H1 (cell line): ENCODE measurements around the gene PCDHGA1. TPM values are rescaled to one million over a fixed set of nuclear protein-coding genes. Genes with fewer than 3 reads are reported as not detected.

Source experiments
- CTCF ChIA-PET: fragments of 300-600 bp; sonication (Branson Sonifier 250); formaldehyde crosslinking; loops from one replicate; lab custom pipeline; 2021; ENCODE audit not compliant: partially characterized antibody; lab: Charles Lee
- POLR2A ChIA-PET: fragments of 300-600 bp; sonication (Branson Sonifier 250); formaldehyde crosslinking; loops from one replicate; lab custom pipeline; 2021; ENCODE audit warnings: inconsistent platforms; ENCODE audit not compliant: partially characterized antibody; lab: Charles Lee
- DNase-seq, 2 experiments: peaks; one replicate each; pipeline versions ENCODE4 v3.0.0 to v3.0.0-alpha.2; 2010 to 2022; ENCODE audit warnings: low spot score in 2 of 2, low read depth in 1 of 2, mixed read lengths in 1 of 2
- FAIRE-seq: peaks from 2 replicates; lab custom pipeline; 2011; peaks lifted over from hg19 to GRCh38; lab: Jason Lieb, UNC
- H2AFZ ChIP-seq: 2 replicates; pipeline ENCODE4 v1.8.1; 2012; ENCODE audit warnings: low read length, inconsistent platforms
- H2AK5ac ChIP-seq: 2 replicates; pipeline ENCODE4 v1.6.1; 2013; ENCODE audit warnings: low read depth, low read length
- H2BK120ac ChIP-seq: replicated peaks from 2 replicates; pipeline ENCODE3; 2013; ENCODE audit warnings: low read depth, low read length, inconsistent platforms
- H2BK12ac ChIP-seq: 2 replicates; pipeline ENCODE4 v1.6.1; 2013; ENCODE audit warnings: low read depth, low read length
- H2BK15ac ChIP-seq: 2 replicates; pipeline ENCODE4 v1.6.1; 2013; ENCODE audit warnings: low read length
- H2BK20ac ChIP-seq: 2 replicates; pipeline ENCODE4 v1.6.1; 2013; ENCODE audit warnings: low read length
- H2BK5ac ChIP-seq: 2 replicates; pipeline ENCODE4 v1.6.1; 2013; ENCODE audit warnings: low read depth, low read length
- H3K14ac ChIP-seq: 2 replicates; pipeline ENCODE4 v1.6.1; 2013; ENCODE audit warnings: inconsistent platforms; ENCODE audit not compliant: insufficient read length
- H3K18ac ChIP-seq: 2 replicates; pipeline ENCODE4 v1.6.1; 2013; ENCODE audit warnings: low read length; ENCODE audit errors: extremely low read depth
- H3K23ac ChIP-seq: 2 replicates; pipeline ENCODE4 v1.6.1; 2013; ENCODE audit warnings: inconsistent platforms; ENCODE audit not compliant: insufficient read length
- H3K23me2 ChIP-seq: 2 replicates; pipeline ENCODE4 v1.6.1; 2013; ENCODE audit warnings: low read depth, low read length
- H3K27ac ChIP-seq: 2 replicates; pipeline ENCODE4 v1.6.1; 2011; ENCODE audit warnings: low read depth, low read length, inconsistent platforms
- H3K27me3 ChIP-seq, 4 experiments: replicated peaks in 1 of 4; 1 replicate in 1 of 4; 2 replicates in 3 of 4; pipeline versions ENCODE4 v1.6.1 to v1.8.1; 2011 to 2013; ENCODE audit warnings: low read length in 3 of 4, mild to moderate bottlenecking in 3 of 4, inconsistent platforms in 2 of 4, mixed read lengths in 2 of 4, moderate library complexity in 1 of 4; ENCODE audit not compliant: control insufficient read depth in 3 of 4, insufficient read depth in 3 of 4; ENCODE audit errors: extremely low read depth in 1 of 4
- H3K36me3 ChIP-seq, 4 experiments: 2 replicates each; pipeline versions ENCODE4 v1.6.1 to v1.8.1; 2011 to 2013; ENCODE audit warnings: mild to moderate bottlenecking in 4 of 4, low read length in 3 of 4, moderate library complexity in 2 of 4, control low read depth in 1 of 4, inconsistent platforms in 1 of 4; ENCODE audit not compliant: insufficient read depth in 4 of 4, control insufficient read depth in 2 of 4
- H3K4ac ChIP-seq: replicated peaks from 2 replicates; pipeline ENCODE3; 2013; ENCODE audit warnings: low read length, low read depth, mixed read lengths, inconsistent platforms; ENCODE audit not compliant: insufficient read length
- H3K4me1 ChIP-seq, 4 experiments: replicated peaks in 1 of 4; 1 replicate in 1 of 4; 2 replicates in 3 of 4; pipeline versions ENCODE4 v1.6.1 to v1.8.1; 2011 to 2013; ENCODE audit warnings: low read length in 3 of 4, inconsistent platforms in 2 of 4, mixed read lengths in 1 of 4; ENCODE audit not compliant: insufficient read depth in 4 of 4, control insufficient read depth in 3 of 4
- H3K4me2 ChIP-seq, 2 experiments: 2 replicates each; pipeline versions ENCODE4 v1.6.1 to v1.8.1; 2011 to 2013; ENCODE audit warnings: low read depth in 2 of 2, low read length in 2 of 2, control low read depth in 1 of 2, inconsistent platforms in 1 of 2, mild to moderate bottlenecking in 1 of 2; ENCODE audit not compliant: insufficient read depth in 1 of 2
- H3K4me3 ChIP-seq, 4 experiments: fragments of 200-600, 300-600 bp in 1 of 4; sonication (generic), shearing (Covaris generic), sonication (Bioruptor Twin) in 1 of 4; 2 replicates each; pipeline versions ENCODE4 v1.5.1 to v1.8.1; 2011 to 2016; ENCODE audit warnings: low read length in 4 of 4, low read depth in 3 of 4, control low read depth in 2 of 4, inconsistent platforms in 2 of 4, mild to moderate bottlenecking in 2 of 4, mixed read lengths in 1 of 4, moderate library complexity in 1 of 4; ENCODE audit not compliant: insufficient read depth in 2 of 4; ENCODE audit errors: extremely low read depth in 1 of 4
- H3K56ac ChIP-seq: replicated peaks from 2 replicates; pipeline ENCODE3; 2013; ENCODE audit warnings: low read depth, mild to moderate bottlenecking, mixed read lengths, low read length, inconsistent platforms; ENCODE audit not compliant: insufficient read length
- H3K79me1 ChIP-seq: 2 replicates; pipeline ENCODE4 v1.6.1; 2013; ENCODE audit warnings: low read depth, low read length, control low read depth
- H3K79me2 ChIP-seq, 2 experiments: 2 replicates each; pipeline versions ENCODE4 v1.6.1 to v1.8.1; 2012 to 2013; ENCODE audit warnings: low read length in 2 of 2, mild to moderate bottlenecking in 2 of 2, inconsistent platforms in 1 of 2; ENCODE audit not compliant: insufficient read depth in 2 of 2, control insufficient read depth in 1 of 2
- H3K9ac ChIP-seq, 4 experiments: replicated peaks in 1 of 4; 1 replicate in 1 of 4; 2 replicates in 3 of 4; pipeline versions ENCODE4 v1.6.1 to v1.8.1; 2011 to 2013; ENCODE audit warnings: low read depth in 3 of 4, low read length in 3 of 4, control low read depth in 2 of 4, mild to moderate bottlenecking in 2 of 4, moderate library complexity in 2 of 4, inconsistent platforms in 1 of 4; ENCODE audit errors: extremely low read depth in 1 of 4
- H3K9me3 ChIP-seq, 2 experiments: 2 replicates each; pipeline versions ENCODE4 v1.6.1 to v1.8.1; 2012 to 2013; ENCODE audit warnings: mild to moderate bottlenecking in 2 of 2, moderate library complexity in 2 of 2, control low read depth in 1 of 2, inconsistent platforms in 1 of 2, low read depth in 1 of 2, low read length in 1 of 2, mixed read lengths in 1 of 2; ENCODE audit not compliant: insufficient read depth in 2 of 2
- H4K20me1 ChIP-seq, 2 experiments: replicated peaks in 1 of 2; 2 replicates each; pipeline versions ENCODE3 to v1.8.1; 2011 to 2013; ENCODE audit warnings: inconsistent platforms in 2 of 2, low read length in 2 of 2, mild to moderate bottlenecking in 1 of 2; ENCODE audit not compliant: insufficient read depth in 2 of 2, control insufficient read depth in 1 of 2
- H4K5ac ChIP-seq: 2 replicates; pipeline ENCODE4 v1.6.1; 2013; ENCODE audit warnings: low read length, low read depth, mixed read lengths, inconsistent platforms; ENCODE audit not compliant: insufficient read length
- H4K8ac ChIP-seq: 2 replicates; pipeline ENCODE4 v1.8.0; 2013; ENCODE audit warnings: mild to moderate bottlenecking, moderate library complexity, low read length, inconsistent platforms; ENCODE audit not compliant: insufficient read depth; ENCODE audit errors: extremely low read depth
- H4K91ac ChIP-seq: replicated peaks from 2 replicates; pipeline ENCODE3; 2013; ENCODE audit warnings: low read length, mixed read lengths, inconsistent platforms; ENCODE audit not compliant: insufficient read length
- CBX5 ChIP-seq: fragments of 300-800, 300-1000 bp; sonication (generic); IDR thresholded peaks from 2 replicates; pipeline ENCODE4 v1.7.1; 2016; ENCODE audit warnings: antibody characterized with exemption, low read length, low read depth
- GTF2F1 ChIP-seq: IDR thresholded peaks from 2 replicates; pipeline ENCODE4 v1.6.1; 2012; ENCODE audit warnings: low read depth, low read length, improper control_type of control experiment, borderline replicate concordance
- JUND ChIP-seq: IDR thresholded peaks from 2 replicates; pipeline ENCODE4 v1.6.1; 2011; ENCODE audit warnings: mild to moderate bottlenecking, improper control_type of control experiment, low read length
- KDM5A ChIP-seq: fragments of 200-600 bp; IDR thresholded peaks from 2 replicates; pipeline ENCODE4 v1.7.1; 2012; ENCODE audit warnings: mild to moderate bottlenecking, low read length, inconsistent platforms, mixed read lengths
- MAFK ChIP-seq: IDR thresholded peaks from 2 replicates; pipeline ENCODE4 v1.6.1; 2012; ENCODE audit warnings: low read depth, mild to moderate bottlenecking, improper control_type of control experiment, low read length
- POU5F1 ChIP-seq: IDR thresholded peaks from 2 replicates; pipeline ENCODE4 v1.6.1; 2011; ENCODE audit warnings: low read depth, mild to moderate bottlenecking, low read length, moderate library complexity
- RAD21 ChIP-seq, 2 experiments: IDR thresholded peaks in 1 of 2; conservative IDR thresholded peaks in 1 of 2; 2 replicates each; pipeline ENCODE4 v1.6.1; 2011; ENCODE audit warnings: low read depth in 2 of 2, low read length in 2 of 2, improper control_type of control experiment in 1 of 2, inconsistent platforms in 1 of 2, mild to moderate bottlenecking in 1 of 2, moderate library complexity in 1 of 2
- SAP30 ChIP-seq: fragments of 300-600 bp; sonication (generic); IDR thresholded peaks from 2 replicates; pipeline ENCODE4 v1.7.1; 2012; ENCODE audit warnings: low read length, moderate library complexity, mild to moderate bottlenecking, inconsistent platforms; ENCODE audit not compliant: insufficient read depth, insufficient replicate concordance
- SIRT6 ChIP-seq: IDR thresholded peaks from one replicate; pipeline ENCODE4 v1.7.1; 2012; ENCODE audit warnings: low read length, inconsistent platforms
- SIX5 ChIP-seq: IDR thresholded peaks from 2 replicates; pipeline ENCODE4 v1.6.1; 2011; ENCODE audit warnings: mild to moderate bottlenecking, low read depth, low read length
- SP2 ChIP-seq: IDR thresholded peaks from 2 replicates; pipeline ENCODE4 v1.6.1; 2012; ENCODE audit warnings: mild to moderate bottlenecking, low read length, inconsistent platforms
- SRF ChIP-seq: IDR thresholded peaks from 2 replicates; pipeline ENCODE4 v1.6.1; 2011; ENCODE audit warnings: mild to moderate bottlenecking, low read depth, low read length, moderate library complexity
- TCF12 ChIP-seq: IDR thresholded peaks from 2 replicates; pipeline ENCODE4 v1.6.1; 2011; ENCODE audit warnings: low read depth, mild to moderate bottlenecking, low read length
- TEAD4 ChIP-seq: IDR thresholded peaks from 2 replicates; pipeline ENCODE4 v1.6.1; 2012; ENCODE audit warnings: low read depth, low read length, inconsistent platforms, mixed read lengths
- WGBS, 2 experiments: shearing (Covaris generic) in 1 of 2; methylation state at CpG; one replicate each; pipeline versions ENCODE4 v1.1.6 to v1.1.7; 2013 to 2015; ENCODE audit warnings: low lambda C conversion rate in 2 of 2, mixed read lengths in 2 of 2, inconsistent platforms in 1 of 2, low coverage in 1 of 2, missing lambda C conversion rate in 1 of 2; ENCODE audit not compliant: insufficient replicate concordance in 2 of 2, insufficient coverage in 1 of 2, insufficient read length in 1 of 2; ENCODE audit errors: extremely low coverage in 1 of 2, missing lambda C conversion rate in 1 of 2; 5-methylcytosine and 5-hydroxymethylcytosine counted together
- polyA plus RNA-seq, 7 experiments: library from polyadenylated mRNA; depleted of rRNA in 3 of 7; stranded (reverse) in 5 of 7; unstranded in 2 of 7; fragments of >200 nt in 5 of 7; fragments of 200-250 nt in 2 of 7; gene quantifications; 1 replicate in 5 of 7; 2 replicates in 1 of 7; 4 replicates in 1 of 7; pipeline versions ENCODE4 v1.2.1 to v1.2.3, GENCODE V29; 2011 to 2013; ENCODE audit warnings: missing spikeins in 2 of 7, mixed read lengths in 2 of 7
- total RNA-seq: library from RNA; stranded (reverse); fragmentation: NEBNext Ultra II Directional; extraction: Animal tissue kit (Norgen Biotek cat#: 25700); gene quantifications from 2 replicates; pipeline ENCODE4 v1.2.1, GENCODE V29; 2021
- TF ChIP-seq, protein P1 (sequence below): IDR thresholded peaks from 2 replicates; pipeline ENCODE4 v1.6.1; 2012; ENCODE audit warnings: inconsistent platforms

The PCDHGA1 gene
- total and polyA plus RNA-seq, 2 of the 8 experiments (the other 6 are each of a cell fraction or from before 2014, with no cell fraction given): 0.57 to 0.89 TPM

DNA sequence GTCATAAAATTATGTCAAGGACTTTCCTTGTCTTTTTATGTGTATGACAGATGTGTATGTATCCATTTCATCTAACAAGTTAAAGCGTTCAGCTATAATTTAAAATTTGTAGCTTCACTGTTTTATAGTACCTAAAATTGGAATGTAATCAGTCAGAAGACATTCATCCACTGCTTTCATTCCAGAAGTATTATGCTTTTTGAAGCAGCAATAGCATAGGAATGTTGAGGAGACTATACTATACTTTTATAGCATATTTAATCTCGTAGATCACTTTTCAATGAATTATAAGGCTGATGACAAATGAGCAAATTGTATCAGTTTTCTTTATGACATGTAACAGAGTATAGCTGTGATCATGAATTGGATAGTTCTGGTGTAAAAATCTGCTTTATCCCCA, 106.9 kb downstream of the PCDHGA1 start:
- Histone ChIP-seq H3K23ac (no peak overlapping the region), H3K23me2 (no peaks in the 10 kb centered on the region), H4K8ac (no peak overlapping the region), H2BK12ac (no peak overlapping the region), H2BK120ac (no peak overlapping the region), H3K4me1 (no peaks in the 10 kb centered on the region), H3K79me2 (no peaks in the 10 kb centered on the region), H2BK20ac (no peak overlapping the region), H3K14ac (no peak overlapping the region), H3K18ac (no peak overlapping the region), H3K27ac (no peak overlapping the region), H2BK5ac (no peak overlapping the region), H3K56ac (no peak overlapping the region), H3K9ac (no peak overlapping the region), H4K20me1 (peaks cover 0 to 2% of the 10 kb centered on the region in 2 experiments), H3K9me3 (peaks cover 2 to 16% of the 10 kb centered on the region in 2 experiments; a peak in 2 of 4 replicates), H2AFZ (no peak overlapping the region), H4K91ac (no peak overlapping the region), H2AK5ac (no peak overlapping the region), H3K36me3 (no peaks in the 10 kb centered on the region), H3K27me3 (no peaks in the 10 kb centered on the region), H3K4ac (no peak overlapping the region), H3K79me1 (no peaks in the 10 kb centered on the region), H2BK15ac (no peak overlapping the region), H4K5ac (no peak overlapping the region), H3K4me2 (no peak overlapping the region), H3K4me3 (no peak overlapping the region)
- 88% methylated on average over 2 of the region's 2 CpGs; no CpG with 5 or more reads in 1 of the 2 experiments for WGBS, 2 experiments
- FAIRE-seq (no peak), DNase-seq (no peak)
- CTCF ChIA-PET: interaction anchor here (1.0 to 4.9 kb wide), 15 partner anchors 16 to 650 kb away, joined by 3 to 22 read pairs (median 4); partner anchors contain the start of genes PCDHB14, PCDHGA10, PCDHGA11 and PCDHGA9
- POLR2A ChIA-PET: no interaction called here
- TF ChIP-seq SRF: no peak
- no peak for TF ChIP-seq GTF2F1
- TF ChIP-seq, protein P1, sequence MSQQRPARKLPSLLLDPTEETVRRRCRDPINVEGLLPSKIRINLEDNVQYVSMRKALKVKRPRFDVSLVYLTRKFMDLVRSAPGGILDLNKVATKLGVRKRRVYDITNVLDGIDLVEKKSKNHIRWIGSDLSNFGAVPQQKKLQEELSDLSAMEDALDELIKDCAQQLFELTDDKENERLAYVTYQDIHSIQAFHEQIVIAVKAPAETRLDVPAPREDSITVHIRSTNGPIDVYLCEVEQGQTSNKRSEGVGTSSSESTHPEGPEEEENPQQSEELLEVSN: no peak
- TF ChIP-seq RAD21 (IDR thresholded peaks at IDR 0.05 in 1 of 2, conservative IDR thresholded peaks at IDR 0.05 in 1 of 2; ENCODE audit: low read depth in 2 of 2, low read length in 2 of 2): no peak
- no peak for TF ChIP-seq KDM5A
- TF ChIP-seq POU5F1: no peak
- no peak for TF ChIP-seq TEAD4
- no peak for TF ChIP-seq MAFK
- TF ChIP-seq SIRT6: no peak
- no peak for TF ChIP-seq TCF12
- no peak for TF ChIP-seq JUND
- TF ChIP-seq SAP30: no peak
- TF ChIP-seq CBX5: no peak
- no peak for TF ChIP-seq SIX5
- no peak for TF ChIP-seq SP2
